M059J (cell line): ENCODE results near the gene FADS1. TPM values are rescaled to one million over a fixed set of nuclear protein-coding genes. Genes with fewer than 3 reads are reported as not detected.

Experiments used
- DNase-seq: peaks from one replicate; pipeline ENCODE4 v3.0.0-alpha.2; 2012; ENCODE audit warnings: low read depth
- total RNA-seq: library from RNA; depleted of rRNA; stranded (reverse); fragments of >200 nt; shearing (Covaris generic); gene quantifications from 2 replicates; pipeline ENCODE4 v1.2.3, GENCODE V29; 2014

The FADS1 gene
- total RNA-seq, 1 experiment from 2014 or later: 69.5 TPM

DNA sequence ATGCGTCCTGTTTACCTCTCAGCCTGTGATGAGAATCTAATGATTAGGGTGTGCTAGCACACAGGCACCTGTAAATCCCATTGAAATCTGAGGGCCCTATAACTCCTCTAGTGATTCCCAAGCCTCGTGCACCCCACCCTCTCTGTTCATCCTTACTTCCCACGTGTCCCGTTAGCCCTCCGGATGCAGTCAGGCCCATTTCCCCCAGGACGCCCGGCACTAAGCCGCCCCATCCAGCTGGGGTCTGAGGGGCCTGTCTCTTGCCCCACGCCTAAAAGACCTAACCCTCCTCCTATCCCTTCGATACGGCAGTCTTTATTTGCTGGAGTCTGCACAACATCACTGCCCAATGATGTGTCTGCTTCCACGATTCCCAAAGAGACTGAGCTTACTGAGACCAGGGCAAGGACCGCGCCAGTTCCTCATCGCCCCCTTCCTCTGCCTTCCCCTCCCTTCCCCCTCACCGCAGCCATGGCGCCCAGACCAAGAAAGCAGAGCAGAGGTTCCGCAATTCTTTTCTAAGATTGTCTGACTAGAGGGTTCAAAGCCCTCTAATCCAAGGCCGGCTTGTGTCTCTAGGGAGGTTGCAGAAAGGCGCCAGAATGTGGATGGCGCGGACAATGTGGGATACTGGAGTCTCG, 10.2 kb upstream of the FADS1 start:
- no peak for DNase-seq

DNA sequence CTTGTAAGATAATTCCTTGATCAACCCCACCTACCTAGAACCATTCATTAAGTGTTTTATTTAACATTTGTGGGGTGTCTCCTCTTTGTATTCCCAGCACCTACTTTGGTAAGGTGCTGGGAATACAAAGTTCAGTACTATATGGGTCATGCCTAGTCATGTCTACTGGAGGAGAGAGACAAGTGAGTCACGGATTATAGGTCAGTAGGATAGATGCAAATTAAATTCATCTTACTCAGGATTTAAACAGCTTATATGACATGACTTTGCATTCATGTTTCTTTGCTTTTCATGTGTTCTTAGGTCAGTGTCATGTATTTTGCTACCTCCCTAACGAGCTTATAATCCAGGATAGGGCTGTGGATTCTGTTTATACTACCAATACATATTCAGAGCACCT, 3.4 kb upstream of the FADS1 start:
- peak; percentile 65 for DNase-seq

DNA sequence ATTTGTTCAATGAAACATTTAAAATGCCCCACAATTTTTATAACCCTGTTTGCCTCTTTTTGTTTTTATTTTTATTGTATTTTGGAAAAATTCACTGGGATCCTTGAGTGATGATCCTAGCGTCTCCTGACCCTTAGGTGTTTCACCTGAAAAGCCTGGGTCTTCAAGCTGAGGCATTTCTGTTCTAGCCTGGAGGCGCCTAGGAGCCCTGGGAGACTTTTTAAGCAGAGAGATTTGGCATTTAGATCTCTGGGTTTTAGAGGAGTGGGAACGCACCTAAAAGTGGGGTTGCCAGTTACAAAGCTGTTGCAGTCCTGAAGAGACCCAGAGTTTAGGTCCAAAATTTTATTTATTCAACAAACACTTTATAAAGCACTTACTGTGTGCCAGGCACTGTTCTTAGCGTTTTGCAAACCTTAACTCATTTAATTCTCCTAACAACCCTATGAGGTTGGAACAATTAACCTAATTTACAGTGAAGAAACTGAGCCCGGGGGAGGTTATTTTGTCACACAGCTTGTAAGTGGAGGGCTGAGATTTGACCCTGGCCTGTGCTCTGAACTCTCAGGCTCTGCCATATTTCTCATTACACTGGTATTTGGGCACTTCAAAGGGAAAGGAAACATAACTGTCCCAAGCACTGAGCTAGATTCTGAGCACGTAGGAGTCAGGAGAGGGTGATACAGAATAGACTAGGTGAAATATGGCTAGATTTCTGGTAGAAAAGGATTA, 834 bp upstream of the FADS1 start:
- DNase-seq: no peak

DNA sequence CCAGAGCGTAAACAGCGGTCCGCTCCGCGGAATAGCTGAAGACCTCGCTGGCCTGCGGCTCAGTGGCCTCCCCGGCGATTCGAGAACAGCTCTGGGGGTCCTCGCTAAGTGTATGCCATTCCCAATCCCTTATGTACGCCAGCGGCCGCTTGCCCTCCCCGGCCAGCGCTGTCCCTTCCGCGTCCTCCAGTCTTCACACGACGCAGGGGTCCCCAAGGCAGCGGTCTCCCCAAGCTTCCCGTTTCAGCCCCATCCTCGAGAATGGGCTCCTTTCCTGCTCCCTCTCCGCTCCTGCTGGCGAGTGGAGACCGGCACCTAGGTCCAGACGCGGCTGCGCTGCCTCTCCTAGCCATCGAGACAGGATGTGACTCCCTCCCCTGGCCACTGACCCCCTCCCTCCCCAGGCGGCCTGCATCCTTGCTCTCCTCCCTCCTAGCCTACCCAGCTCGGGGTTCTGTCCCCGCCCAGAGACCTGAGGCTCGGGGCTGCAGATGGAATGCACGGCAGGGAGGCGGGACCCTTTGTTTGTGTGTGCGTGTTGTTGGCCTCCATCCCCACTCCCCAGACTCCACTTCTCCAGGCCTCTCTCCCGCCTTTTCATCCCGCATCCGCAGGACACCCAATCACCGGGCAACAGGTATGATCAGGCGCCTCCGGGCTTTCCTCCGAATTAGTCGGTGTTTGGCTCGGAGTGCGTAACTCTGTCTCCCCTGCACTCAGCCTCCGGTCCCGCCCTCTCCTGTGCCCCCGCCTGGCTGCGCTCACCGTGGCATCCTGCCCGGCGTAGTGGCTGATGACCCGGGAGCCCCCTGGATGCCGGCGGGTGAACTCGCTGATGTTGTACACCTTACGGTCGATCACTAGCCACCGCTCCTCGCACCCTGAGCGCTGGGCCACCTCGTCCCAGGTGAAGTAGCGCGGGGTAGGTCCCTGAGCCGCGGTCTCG, 740 bp downstream of the FADS1 start:
- peak; percentile 92 for DNase-seq

DNA sequence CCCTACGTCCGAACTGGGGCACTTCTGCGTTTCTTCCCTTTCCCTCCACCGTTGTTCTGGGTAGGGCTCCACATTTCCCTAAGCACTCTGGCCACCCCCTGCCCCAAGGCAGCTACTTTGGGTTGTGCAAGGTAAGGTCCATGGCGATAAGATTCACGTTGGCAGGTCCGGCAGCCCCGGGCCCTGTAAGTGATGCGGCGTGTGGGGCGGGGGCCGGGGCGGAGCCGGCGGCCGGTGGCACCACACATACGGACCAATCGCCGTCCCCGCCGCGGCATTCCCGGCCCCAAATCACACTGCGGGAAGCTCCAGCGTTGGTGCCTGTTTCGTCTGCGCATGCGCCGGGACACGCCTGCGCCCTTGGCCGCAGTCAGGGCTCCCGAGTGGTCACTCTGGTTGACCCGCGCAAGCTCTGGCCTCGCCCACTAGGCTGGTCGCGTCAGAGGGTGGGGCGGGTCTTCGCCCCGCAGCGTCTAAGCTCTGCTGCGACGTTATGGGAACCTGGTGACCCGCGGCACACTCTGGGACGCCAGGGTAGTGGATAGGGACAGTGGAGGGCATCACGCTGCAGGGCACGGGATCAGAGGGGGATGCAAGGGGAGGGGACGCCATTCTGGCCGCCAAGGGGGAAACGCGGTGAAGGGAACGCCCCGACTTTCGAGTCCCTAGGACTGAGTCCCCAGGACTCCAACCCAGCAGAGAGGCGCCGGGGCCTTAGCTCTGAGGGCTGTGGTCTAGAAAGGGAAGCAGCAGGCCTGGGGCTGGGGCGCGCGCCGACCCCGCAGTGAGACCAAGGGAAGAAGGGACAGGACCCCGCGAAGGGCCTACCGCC, 1.6 kb downstream of the FADS1 start:
- DNase-seq: peak; percentile 97

DNA sequence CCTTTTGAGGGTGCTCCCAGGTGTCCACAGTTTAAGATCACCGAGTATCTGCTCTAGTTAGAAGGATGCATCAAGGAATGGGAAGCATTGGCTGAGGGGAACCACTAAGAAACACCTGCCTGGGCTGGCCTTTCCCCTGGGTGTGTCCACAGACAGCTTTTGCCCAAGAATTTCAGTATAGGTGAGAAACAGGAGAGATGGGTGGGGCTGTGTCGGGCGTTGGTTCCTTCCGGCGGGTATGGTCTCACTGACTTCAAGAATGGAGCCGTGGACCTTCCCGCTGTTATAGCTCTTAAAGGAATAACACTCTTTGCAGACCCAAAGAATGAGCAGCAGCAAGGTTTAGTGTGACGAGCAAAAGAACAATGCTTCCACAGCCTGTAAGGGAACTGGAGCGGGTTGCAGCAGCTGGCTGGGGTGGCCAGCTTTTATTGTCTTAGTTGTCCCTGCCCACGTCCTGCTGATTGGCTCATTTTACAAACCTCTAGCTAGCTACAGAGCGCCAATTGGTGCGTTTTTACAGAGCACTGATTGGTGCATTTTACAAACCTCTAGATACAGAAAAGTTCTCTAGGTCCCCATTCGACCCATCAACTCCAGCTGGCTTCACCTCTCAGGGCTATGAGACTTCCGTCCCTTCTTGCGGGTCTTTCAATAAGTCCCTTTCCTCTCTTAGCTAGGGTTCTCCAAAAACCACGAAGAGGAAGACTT, 2.4 kb downstream of the FADS1 start:
- peak; percentile 29 for DNase-seq

DNA sequence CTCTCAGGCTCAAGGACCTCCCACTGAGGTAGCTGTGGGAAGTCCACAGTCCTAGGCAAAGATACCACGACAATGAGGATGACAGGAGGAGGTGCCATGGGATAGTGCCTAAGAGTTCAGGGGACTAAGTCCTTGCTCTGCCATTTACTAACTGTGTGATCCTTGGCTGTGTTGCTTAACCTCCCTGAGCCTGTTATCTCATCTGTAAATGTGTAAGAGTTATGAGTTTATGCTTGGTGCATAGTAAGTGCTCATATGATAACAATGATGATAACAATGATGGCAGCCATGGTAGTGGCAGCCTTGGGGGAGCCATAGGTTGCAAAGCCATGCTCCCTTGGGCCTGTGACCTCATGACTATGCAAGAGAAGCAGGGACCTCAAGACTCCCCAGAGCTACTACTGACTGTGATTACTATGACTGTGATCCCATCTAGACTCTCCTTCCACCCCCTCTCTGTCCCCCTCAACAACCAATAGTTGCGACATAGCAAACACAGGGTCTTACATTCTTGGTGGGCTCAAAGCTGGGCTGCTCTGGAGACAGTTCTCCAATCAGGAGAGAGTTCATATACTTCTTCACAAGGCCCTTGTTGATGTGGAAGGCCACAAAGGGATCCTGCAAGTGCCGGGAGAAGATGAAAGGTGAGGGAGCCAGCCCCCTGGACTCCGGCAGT, 3.9 kb downstream of the FADS1 start:
- DNase-seq: no peak

DNA sequence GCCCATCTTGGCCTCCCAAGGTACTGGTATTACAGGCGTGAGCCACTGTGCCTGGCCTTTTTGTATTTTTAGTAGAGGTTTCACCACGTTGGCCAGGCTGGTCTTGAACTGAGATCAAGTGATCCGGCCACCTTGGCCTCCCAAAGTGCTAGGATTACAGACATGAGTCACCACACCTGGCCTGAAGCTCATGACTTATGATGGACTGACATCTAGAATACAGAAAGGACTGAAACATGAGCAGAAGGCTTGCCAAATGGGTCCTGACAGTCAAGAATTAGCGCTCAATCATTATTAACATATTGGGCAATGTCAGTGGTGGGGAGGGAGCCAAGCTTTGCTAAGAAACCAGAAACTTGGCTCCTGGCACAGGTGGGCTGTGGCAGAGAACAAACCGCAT, 5.0 kb downstream of the FADS1 start:
- DNase-seq: no peak

DNA sequence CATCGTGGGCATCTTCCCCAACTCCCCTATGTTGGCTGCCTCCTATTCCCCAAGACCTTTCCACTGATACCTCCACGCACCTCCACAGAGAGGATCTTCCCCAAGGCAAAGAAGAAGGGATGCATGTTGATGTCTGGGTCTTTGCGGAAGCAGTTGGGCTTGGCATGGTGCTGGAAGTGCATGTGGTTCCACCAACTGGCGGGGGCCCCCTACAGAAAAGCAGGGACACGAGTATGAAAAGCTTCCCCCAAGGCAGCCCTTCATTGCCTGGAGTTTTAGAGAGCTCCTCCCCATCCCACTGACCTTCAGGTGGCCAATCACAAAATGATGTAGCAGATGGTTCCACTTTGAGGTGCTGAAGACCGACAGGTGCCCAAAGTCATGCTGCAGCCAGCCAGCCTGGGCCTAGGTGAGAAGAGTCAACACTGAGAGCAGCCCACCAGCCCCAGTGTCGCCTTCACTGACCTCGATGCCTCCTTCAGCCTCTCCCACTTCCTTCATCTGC, 6.1 kb downstream of the FADS1 start:
- DNase-seq: no peak

DNA sequence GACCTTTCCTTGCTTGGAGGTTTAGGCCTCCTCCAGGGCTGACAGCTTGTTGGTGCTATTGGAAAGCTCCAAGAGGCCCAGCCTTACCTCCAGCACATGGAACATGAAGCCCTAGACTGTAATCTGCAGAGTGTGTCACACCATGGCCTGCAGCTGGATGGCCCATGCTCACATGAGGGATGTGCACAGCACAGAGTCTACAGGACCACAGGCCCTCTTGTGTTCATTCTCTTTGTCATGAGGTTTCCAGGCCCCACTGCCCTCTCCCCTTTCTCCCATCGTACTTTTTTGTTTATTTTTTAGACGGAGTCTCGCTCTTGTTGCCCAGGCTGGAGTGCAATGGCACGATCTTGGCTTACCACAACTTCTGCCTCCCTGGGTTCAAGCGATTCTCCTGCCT, 10.0 kb downstream of the FADS1 start:
- DNase-seq: no peak

DNA sequence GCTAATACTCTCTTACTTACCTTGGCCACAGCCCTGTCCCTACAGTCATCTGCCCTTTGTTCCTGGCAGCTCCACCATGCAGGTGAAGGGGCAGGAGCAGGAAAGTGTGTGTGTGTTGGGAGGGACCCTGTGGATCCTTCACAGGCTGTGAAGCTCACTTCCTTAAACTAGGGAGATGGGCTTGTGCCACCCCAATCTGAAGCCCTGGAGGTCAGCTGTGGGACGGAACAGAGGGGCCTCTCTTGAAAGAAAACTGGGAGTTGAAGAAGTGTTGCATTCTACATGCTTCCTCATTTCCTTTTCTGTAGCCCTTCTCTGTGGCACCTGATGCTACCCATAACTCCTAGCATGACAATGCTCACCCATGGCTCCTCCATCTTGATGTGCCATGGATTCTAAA, 11.7 kb downstream of the FADS1 start:
- DNase-seq: no peak

DNA sequence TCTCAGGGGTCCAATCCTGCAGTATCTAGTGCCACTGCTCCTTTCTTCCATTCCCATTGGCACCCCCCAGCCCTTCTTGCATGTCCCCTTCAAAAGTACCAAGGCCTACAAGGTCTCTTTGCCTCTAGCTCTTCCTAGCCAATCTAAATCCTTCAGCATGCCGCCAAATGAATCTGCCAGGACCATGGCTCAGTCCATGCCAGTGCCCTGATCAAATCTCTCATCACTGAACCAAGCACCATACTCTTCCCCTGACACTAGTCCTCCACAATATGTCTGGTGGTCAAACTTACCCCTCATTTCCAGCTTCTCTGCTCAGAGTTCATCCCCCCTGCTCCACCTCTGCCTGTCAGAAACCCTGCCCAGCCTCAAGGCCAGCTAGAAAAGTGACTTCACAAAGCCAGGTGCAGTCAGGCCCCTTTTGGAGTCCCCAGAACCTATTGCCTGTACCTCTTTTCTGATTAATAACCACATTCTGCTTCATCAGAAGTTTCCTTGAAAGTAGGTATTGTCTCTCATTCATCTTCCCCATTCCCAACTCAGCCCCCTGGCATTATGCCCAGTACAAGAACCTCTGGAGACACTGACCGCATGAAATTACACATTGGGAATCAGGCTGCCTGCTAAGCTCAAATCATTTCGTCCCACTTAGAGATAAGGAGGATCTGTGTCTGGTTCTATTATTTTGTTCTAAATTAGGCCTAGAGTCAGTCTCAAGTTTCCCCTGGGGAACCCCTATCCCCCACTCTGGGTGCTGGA, 12.7 kb downstream of the FADS1 start:
- no peak for DNase-seq

DNA sequence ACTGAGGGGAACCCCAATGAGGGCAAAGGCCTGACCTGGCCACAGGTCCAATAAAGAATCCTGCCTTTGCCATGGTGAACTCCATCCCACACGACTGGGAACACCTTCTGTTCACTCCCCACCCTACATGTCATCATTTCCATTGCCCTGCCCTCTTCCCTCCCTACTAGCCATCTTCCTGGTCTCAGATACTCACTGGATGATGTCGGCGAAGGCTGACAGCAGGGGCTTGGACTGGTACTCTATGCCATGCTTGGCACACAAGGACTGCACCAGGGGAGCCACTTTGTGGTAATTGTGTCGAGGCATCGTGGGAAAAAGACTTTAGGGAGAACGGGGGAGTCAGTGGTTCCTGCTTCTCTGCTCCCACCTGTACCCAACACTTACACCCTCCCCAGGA, 14.2 kb downstream of the FADS1 start:
- no peak for DNase-seq

DNA sequence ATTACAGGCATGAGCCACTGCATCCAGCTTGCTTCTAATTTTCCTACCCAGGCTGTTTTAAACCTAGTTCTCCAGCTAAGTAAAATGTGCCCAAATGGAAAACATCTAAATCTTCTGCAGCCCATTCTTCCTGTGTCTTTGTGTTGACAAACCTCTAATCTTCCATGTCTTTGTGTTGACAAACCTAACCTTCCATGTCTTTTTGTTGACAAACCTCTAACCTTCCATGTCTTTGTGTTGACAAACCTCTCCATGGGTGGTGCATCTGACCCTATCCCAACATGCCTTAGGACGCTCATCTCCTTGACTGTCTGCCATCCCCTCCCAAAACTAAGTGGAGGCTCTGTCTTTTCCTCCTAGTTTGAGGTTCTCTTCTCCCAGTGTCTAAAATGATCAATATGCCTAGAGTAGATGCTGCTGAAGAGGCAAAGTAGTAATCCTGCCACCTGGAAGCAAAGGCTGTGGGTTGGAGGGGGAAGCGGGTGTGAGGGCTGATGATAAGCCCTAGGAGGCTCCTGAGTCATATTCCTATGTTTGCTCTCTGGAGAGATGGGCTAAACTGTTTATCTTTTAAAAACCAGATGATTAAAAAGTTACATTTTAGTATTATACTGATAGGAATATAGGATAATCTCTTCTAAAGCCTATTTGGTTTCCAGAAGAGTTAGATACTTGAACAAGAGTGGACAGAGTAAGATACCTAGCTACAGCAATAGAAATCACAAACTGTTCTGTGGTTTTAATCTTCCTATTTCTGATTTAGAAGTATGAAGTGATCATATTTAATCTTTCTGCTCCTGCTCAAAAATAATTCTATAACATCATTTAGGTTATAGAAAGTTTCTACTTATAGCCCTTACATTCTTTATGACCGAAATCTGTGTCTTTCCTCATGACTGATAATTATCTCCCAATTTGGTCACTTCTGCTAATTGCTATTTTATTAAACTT, 16.2 kb downstream of the FADS1 start:
- no peak for DNase-seq

DNA sequence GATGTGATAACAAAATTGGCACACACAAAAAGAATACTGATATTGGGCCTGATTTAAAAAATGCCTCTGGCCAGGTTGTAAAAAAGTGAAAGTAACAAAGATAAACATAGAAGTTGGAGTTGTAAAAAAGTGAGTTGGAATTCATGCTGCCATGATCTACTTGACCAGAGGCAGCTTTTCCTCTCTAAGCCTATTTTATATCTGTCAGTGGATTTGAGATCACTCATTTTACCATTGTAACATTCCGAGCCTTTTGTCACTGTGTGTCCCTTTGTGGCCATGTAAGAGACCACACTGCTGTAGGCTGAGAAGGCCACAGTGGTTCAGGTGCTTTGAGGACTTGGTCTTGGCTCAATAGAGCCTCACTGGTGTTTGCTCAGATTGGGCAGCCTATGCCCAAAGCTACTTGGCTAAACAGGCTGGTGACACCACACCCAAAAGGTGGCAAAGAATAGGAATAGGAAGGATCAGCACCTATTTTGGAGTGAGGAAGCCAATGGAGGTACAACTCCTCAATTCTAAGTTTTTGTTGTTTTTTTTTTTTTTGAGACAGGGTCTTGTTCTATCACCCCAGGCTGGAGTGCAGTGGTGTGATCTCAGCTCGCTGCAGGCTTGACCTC, 17.0 kb downstream of the FADS1 start:
- DNase-seq: no peak

DNA sequence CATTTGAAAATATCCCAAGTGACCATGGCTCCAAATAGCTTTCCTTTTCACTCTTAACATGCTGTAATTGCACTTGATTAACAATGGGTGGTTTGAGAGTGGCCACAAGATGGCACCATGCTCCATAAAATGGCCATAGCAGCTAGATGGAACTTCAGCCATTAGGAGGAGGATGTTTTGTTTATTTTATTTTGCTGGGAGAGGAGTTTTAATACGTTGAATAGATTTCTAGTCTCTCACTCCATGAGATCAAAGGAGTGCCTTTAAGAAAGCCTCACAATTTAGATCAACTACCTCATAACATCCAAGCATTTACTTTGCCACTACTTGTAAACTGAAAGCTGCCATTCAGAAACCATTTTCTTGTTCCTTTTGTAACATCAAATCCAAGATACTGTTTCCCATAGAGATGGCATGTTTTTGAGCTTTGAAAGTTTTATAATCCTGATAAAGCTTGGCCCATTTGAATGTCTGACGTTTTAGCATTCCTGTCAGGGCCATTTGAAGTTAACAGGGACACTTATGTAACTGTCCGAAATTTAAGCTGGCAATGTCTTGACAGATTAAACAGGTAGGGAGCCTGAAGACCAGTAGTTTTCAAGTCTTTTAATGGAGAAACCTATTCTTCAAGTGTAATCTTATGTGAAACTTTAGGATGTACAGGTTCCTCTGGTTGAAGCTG, 19.4 kb downstream of the FADS1 start:
- DNase-seq: peak; percentile 81

DNA sequence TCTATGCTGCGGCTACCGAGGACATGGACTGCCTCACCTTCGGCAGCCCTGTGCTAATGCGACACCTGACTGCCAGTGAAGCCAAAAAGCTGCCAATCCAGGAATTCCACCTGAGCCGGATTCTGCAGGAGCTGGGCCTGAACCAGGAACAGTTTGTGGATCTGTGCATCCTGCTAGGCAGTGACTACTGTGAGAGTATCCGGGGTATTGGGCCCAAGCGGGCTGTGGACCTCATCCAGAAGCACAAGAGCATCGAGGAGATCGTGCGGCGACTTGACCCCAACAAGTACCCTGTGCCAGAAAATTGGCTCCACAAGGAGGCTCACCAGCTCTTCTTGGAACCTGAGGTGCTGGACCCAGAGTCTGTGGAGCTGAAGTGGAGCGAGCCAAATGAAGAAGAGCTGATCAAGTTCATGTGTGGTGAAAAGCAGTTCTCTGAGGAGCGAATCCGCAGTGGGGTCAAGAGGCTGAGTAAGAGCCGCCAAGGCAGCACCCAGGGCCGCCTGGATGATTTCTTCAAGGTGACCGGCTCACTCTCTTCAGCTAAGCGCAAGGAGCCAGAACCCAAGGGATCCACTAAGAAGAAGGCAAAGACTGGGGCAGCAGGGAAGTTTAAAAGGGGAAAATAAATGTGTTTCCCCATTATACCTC, 20.8 kb downstream of the FADS1 start:
- no peak for DNase-seq
